Fibroblast of lung (primary cell): ENCODE measurements around the gene ROBO1.

Experiments used
- EZH2 ChIP-seq: IDR thresholded peaks from 2 replicates; pipeline ENCODE4 v1.5.1; 2012; ENCODE audit warnings: low read length, control low read depth, mild to moderate bottlenecking; ENCODE audit errors: missing control alignments
- TF ChIP-seq, protein P1 (sequence below), 2 donors: IDR thresholded peaks in 1 of 2; conservative IDR thresholded peaks in 1 of 2; 1 replicate in 1 of 2; 2 replicates in 1 of 2; pipeline ENCODE4 v1.5.1; 2011 to 2012; ENCODE audit warnings: low read length in 2 of 2, control low read depth in 1 of 2, inconsistent platforms in 1 of 2, low read depth in 1 of 2, mild to moderate bottlenecking in 1 of 2

DNA sequence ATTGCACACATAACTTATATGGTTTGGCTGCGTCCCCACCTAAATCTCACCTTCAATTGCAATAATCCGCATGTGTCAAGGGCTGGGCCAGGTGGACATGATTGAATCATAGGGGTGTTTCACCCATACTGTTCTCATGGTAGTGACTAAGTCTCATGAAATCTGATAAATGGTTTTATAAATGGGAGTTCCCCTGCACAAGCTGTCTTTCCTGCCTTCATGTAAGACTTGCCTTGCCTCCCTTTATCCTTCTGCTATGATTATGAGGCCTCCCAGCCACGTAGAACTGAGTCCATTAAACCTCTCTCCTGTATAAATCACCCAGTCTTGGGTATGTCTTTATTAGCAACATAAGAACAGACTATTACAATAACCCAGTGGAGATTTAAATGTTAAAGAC lies 653.9 kb downstream of the ROBO1 start:
- TF ChIP-seq EZH2 = no peak
- TF ChIP-seq, protein P1, sequence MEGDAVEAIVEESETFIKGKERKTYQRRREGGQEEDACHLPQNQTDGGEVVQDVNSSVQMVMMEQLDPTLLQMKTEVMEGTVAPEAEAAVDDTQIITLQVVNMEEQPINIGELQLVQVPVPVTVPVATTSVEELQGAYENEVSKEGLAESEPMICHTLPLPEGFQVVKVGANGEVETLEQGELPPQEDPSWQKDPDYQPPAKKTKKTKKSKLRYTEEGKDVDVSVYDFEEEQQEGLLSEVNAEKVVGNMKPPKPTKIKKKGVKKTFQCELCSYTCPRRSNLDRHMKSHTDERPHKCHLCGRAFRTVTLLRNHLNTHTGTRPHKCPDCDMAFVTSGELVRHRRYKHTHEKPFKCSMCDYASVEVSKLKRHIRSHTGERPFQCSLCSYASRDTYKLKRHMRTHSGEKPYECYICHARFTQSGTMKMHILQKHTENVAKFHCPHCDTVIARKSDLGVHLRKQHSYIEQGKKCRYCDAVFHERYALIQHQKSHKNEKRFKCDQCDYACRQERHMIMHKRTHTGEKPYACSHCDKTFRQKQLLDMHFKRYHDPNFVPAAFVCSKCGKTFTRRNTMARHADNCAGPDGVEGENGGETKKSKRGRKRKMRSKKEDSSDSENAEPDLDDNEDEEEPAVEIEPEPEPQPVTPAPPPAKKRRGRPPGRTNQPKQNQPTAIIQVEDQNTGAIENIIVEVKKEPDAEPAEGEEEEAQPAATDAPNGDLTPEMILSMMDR (conservative IDR thresholded peaks at IDR 0.05 in 1 of 2, IDR thresholded peaks at IDR 0.05 in 1 of 2; ENCODE audit: low read depth in 1 of 2, low read length in 2 of 2) = no peak
